GM12878 (cell line): ENCODE results near the gene CLNK. TPM values are rescaled to one million over a fixed set of nuclear protein-coding genes. Genes with fewer than 3 reads are reported as not detected.

Experiments
- ATAC-seq: fragments of 200-7000 bp; cut with Tn5 transposase; 3 replicates; pipeline ENCODE4 v1.9.1; 2020; ENCODE audit warnings: mild to moderate bottlenecking, moderate library complexity
- BruUV-seq: library from RNA; stranded (reverse); fragments of 400-500 nt; replicated peaks from 2 replicates; lab custom pipeline; 2021; lab: Mats Ljungman, UMichigan
- CTCF ChIA-PET: fragments of 300-600 bp; sonication (Branson Sonifier 250); formaldehyde crosslinking; extraction: SDS; loops from one replicate; lab custom pipeline; 2021; ENCODE audit warnings: inconsistent platforms; lab: Yijun Ruan, JAX
- POLR2A ChIA-PET: fragments of 350-600 bp; formaldehyde crosslinking; extraction: SDS; loops from one replicate; lab custom pipeline; 2021; ENCODE audit warnings: inconsistent platforms; lab: Charles Lee
- RAD21 ChIA-PET: fragments of 300-600 bp; sonication (Branson Sonifier 250); formaldehyde crosslinking; loops from one replicate; lab custom pipeline; 2023; ENCODE audit warnings: antibody characterized with exemption; ENCODE audit not compliant: unreplicated experiment; lab: Charles Lee
- SMC1A ChIA-PET: fragments of 300-600 bp; sonication (Branson Sonifier 250); formaldehyde crosslinking; loops from one replicate; lab custom pipeline; 2023; ENCODE audit not compliant: unreplicated experiment, uncharacterized antibody; lab: Charles Lee
- DNase-seq: peaks from one replicate; pipeline ENCODE4 v3.0.0-alpha.2; 2011; ENCODE audit warnings: low read depth, low spot score
- FAIRE-seq: peaks from 3 replicates; lab custom pipeline; 2011; peaks lifted over from hg19 to GRCh38; lab: Jason Lieb, UNC
- H2AFZ ChIP-seq: 2 replicates; pipeline ENCODE4 v1.6.0; 2011; ENCODE audit warnings: low read depth, low read length, control low read depth; ENCODE audit not compliant: control insufficient read depth
- H3K27ac ChIP-seq: 2 replicates; pipeline ENCODE4 v1.5.1; 2011; ENCODE audit warnings: control low read depth; ENCODE audit not compliant: control insufficient read depth, insufficient read depth
- H3K27me3 ChIP-seq, 2 experiments: replicated peaks in 1 of 2; 2 replicates each; pipeline versions ENCODE4 v1.6.0 to v1.6.1; 2011; ENCODE audit warnings: low read length in 1 of 2; ENCODE audit not compliant: control insufficient read depth in 2 of 2, insufficient read depth in 2 of 2
- H3K36me3 ChIP-seq, 2 experiments: 2 replicates each; pipeline ENCODE4 v1.5.1; 2011; ENCODE audit warnings: low read length in 1 of 2; ENCODE audit not compliant: control insufficient read depth in 2 of 2, insufficient read depth in 2 of 2
- H3K4me1 ChIP-seq: 2 replicates; pipeline ENCODE4 v1.6.1; 2011; ENCODE audit warnings: mild to moderate bottlenecking, low read length, moderate library complexity, mixed read lengths; ENCODE audit not compliant: control insufficient read depth, insufficient read depth
- H3K4me2 ChIP-seq: 2 replicates; pipeline ENCODE4 v1.6.0; 2011; ENCODE audit warnings: control low read depth; ENCODE audit not compliant: control insufficient read depth, insufficient read depth
- H3K4me3 ChIP-seq: fragments of 200-600 bp; sonication (generic); 2 replicates; pipeline ENCODE4 v1.5.1; 2016
- H3K79me2 ChIP-seq: 2 replicates; pipeline ENCODE4 v1.6.0; 2011; ENCODE audit warnings: low read length; ENCODE audit not compliant: control insufficient read depth, insufficient read depth
- H3K9ac ChIP-seq: 2 replicates; pipeline ENCODE4 v1.8.0; 2011; ENCODE audit warnings: low read length, control low read depth, mixed read lengths; ENCODE audit not compliant: control insufficient read depth, insufficient read depth
- H3K9me3 ChIP-seq: replicated peaks from 3 replicates; pipeline ENCODE4 v1.5.1; 2011; ENCODE audit warnings: mild to moderate bottlenecking, low read length; ENCODE audit not compliant: control insufficient read depth, insufficient read depth
- H4K20me1 ChIP-seq: 2 replicates; pipeline ENCODE4 v1.6.0; 2011; ENCODE audit not compliant: control insufficient read depth, insufficient read depth
- E4F1 ChIP-seq: fragments of 450-650 bp; IDR thresholded peaks from 2 replicates; pipeline ENCODE4 v1.6.1; 2018; ENCODE audit warnings: borderline replicate concordance, mild to moderate bottlenecking; ENCODE audit not compliant: partially characterized antibody
- EZH2 ChIP-seq: IDR thresholded peaks from 2 replicates; pipeline ENCODE4 v1.6.1; 2012; ENCODE audit warnings: low read depth, mild to moderate bottlenecking, control low read depth, inconsistent platforms, low read length, borderline replicate concordance; ENCODE audit not compliant: control insufficient read depth
- SMAD5 ChIP-seq: IDR thresholded peaks from 2 replicates; pipeline ENCODE4 v1.6.1; 2016; ENCODE audit warnings: antibody characterized with exemption, low read depth
- SMARCA5 ChIP-seq: fragments of 450-650 bp; IDR thresholded peaks from 2 replicates; pipeline ENCODE4 v1.6.1; 2017; ENCODE audit warnings: mild to moderate bottlenecking
- ZNF217 ChIP-seq: fragments of 450-650 bp; IDR thresholded peaks from 2 replicates; pipeline ENCODE4 v1.6.1; 2017; ENCODE audit warnings: antibody characterized with exemption, mild to moderate bottlenecking
- ZZZ3 ChIP-seq: IDR thresholded peaks from 2 replicates; pipeline ENCODE4 v1.6.1; 2011; ENCODE audit warnings: low read depth; ENCODE audit not compliant: control insufficient read depth, insufficient read length
- WGBS: methylation state at CpG from one replicate; pipeline ENCODE4 v1.1.6; 2016; ENCODE audit warnings: low lambda C conversion rate; ENCODE audit not compliant: insufficient replicate concordance, insufficient coverage; ENCODE audit errors: missing lambda C conversion rate; 5-methylcytosine and 5-hydroxymethylcytosine counted together
- in situ Hi-C: fragments of 300-500 bp; cut with MboI; formaldehyde crosslinking; loops from 9 replicates; pipeline ENCODE4 v1.14.3; 2018; ENCODE audit warnings: mixed read lengths
- intact Hi-C: fragments of 100-400 bp; cut with micrococcal nuclease; formaldehyde crosslinking; loops from one replicate; pipeline ENCODE4 v1.14.2; 2022; ENCODE audit not compliant: unreplicated experiment
- polyA plus RNA-seq, 11 experiments: library from polyadenylated mRNA; depleted of rRNA in 4 of 11; unstranded in 6 of 11; stranded (reverse) in 5 of 11; fragments of >200 nt; fragmentation: Nextera tagmentation in 4 of 11; fragmentation: Illumina TruSeq in 1 of 11; extraction: Ambion mirVana in 4 of 11; extraction: Trizol in 1 of 11; gene quantifications; 1 replicate in 1 of 11; 2 replicates in 10 of 11; pipeline versions ENCODE4 v1.2.1 to v1.2.3, GENCODE V29; 2011 to 2016; ENCODE audit warnings: inconsistent platforms in 2 of 11, missing spikeins in 2 of 11, low read depth in 1 of 11
- total RNA-seq, 4 experiments: library from RNA; depleted of rRNA in 3 of 4; stranded (reverse); fragments of >200 nt in 3 of 4; fragmentation: Illumina TruSeq in 1 of 4; extraction: Trizol in 1 of 4; gene quantifications; 2 replicates each; pipeline versions ENCODE4 v1.2.1 to v1.2.3, GENCODE V29; 2013 to 2021

Gene CLNK
- total and polyA plus RNA-seq, 10 of the 15 experiments (the other 5 are each of a cell fraction or from before 2014, with no cell fraction given), result 2.1 to 14.3 (median 2.7) TPM

GRCh38 chr4:10682397-10682796 lies 2.2 kb downstream of the CLNK start:
- Histone ChIP-seq H3K36me3 (no peaks in the 10 kb centered on the region), H3K9ac (peak overlapping the region; percentile 30; the same call in 1 of the 2 replicates), H2AFZ (no peak overlapping the region), H3K4me2 (peak overlapping the region; percentile 24), H3K27me3 (no peaks in the 10 kb centered on the region), H4K20me1 (no peaks in the 10 kb centered on the region), H3K27ac (peak overlapping the region; percentile 10), H3K9me3 (peaks cover 1% of the 10 kb centered on the region; the same call in 2 of the 3 replicates), H3K79me2 (peaks cover 23% of the 10 kb centered on the region), H3K4me1 (peaks cover 5% of the 10 kb centered on the region), H3K4me3 (peak overlapping the region; percentile 59; the same call in 1 of the 2 replicates)
- TF ChIP-seq EZH2 (no peak), E4F1 (no peak), SMAD5 (no peak), ZZZ3 (no peak), ZNF217 (peak; percentile 71; the same call in 1 of the 2 replicates), SMARCA5 (peak; percentile 80)
- in situ Hi-C loops, result no loop called here
- ATAC-seq (no peak), FAIRE-seq (no peak), DNase-seq (no peak)
- RAD21 ChIA-PET, result interaction anchor here (0.8 to 3.0 kb wide), 5 partner anchors 8 to 88 kb away, joined by 3 to 20 read pairs (median 8); no protein-coding TSS in a partner anchor
- WGBS, result 84% methylated on average over 3 of the region's 3 CpGs
- POLR2A ChIA-PET, result interaction anchor here (0.7 to 2.0 kb wide), 3 partner anchors 10 to 60 kb away, joined by 3 to 6 read pairs (median 3); no protein-coding TSS in a partner anchor
- CTCF ChIA-PET, result interaction anchor here (0.7 to 1.1 kb wide), 2 partner anchors 9 to 102 kb away, joined by 3 to 4 read pairs; no protein-coding TSS in a partner anchor
- intact Hi-C loops, result loop anchor here (5.0 kb wide), 1 partner anchor 55 kb away; no protein-coding TSS in a partner anchor
- no TSS peak for BruUV-seq
- SMC1A ChIA-PET, result interaction anchor here (1.0 to 12.4 kb wide), 11 partner anchors 8 to 210 kb away, joined by 3 to 139 read pairs (median 7); no protein-coding TSS in a partner anchor
